ENCODE results near the gene NUDT16. TPM values are rescaled to one million over a fixed set of nuclear protein-coding genes. Genes with fewer than 3 reads are reported as not detected.

Gene NUDT16
- total and polyA plus RNA-seq, 2 donors (not counting 1 experiment from before 2014, with no cell fraction given) = 5.1 to 19.1 TPM

DNA sequence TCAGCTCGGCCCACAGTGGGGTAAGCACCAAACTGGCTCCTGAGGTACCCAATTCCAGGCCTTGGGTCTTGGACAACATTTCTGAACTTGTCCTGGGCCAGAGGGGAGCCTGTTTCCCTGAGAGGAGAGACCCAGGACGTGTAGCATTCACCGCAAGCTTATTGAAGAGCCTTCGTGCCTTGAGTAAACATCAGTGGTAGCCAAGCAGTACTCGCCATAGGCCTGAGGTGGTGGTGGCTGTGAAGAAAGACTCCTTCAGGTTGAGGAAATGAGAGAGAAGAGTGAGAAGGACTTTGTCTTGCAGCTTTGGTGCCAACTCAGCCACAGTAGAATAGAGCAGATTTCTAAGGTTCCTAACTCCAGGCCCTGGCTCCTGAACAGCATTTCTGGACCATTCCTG lies 50.2 kb downstream of the NUDT16 start:
- H3K9me3 Mint-ChIP-seq (ENCODE audit: insufficient read depth) = no peaks in the 10 kb centered on the region
- no peaks in the 10 kb centered on the region for H3K4me1 ChIP-seq (ENCODE audit: control insufficient read depth in 2 of 2, insufficient read depth in 2 of 2, low read length in 2 of 2)
- H3K4me1 Mint-ChIP-seq = no peaks in the 10 kb centered on the region
- H3K4me2 ChIP-seq (replicated peaks; ENCODE audit: low read depth, low read length, poor library complexity, severe bottlenecking) = no peak overlapping the region
- H3K27ac Mint-ChIP-seq = no peak overlapping the region
- ATAC-seq (ENCODE audit: low read depth) (no peak), DNase-seq (no peak)
- H3K79me2 ChIP-seq (ENCODE audit: control insufficient read depth, insufficient read depth, low read length) = no peaks in the 10 kb centered on the region
- H2AFZ ChIP-seq (ENCODE audit: insufficient read depth, low read depth, low read length, poor library complexity, severe bottlenecking) = no peak overlapping the region
- no peaks in the 10 kb centered on the region for H3K36me3 ChIP-seq (replicated peaks in 1 of 2; ENCODE audit: control extremely low read depth in 1 of 2, control insufficient read depth in 1 of 2, extremely low read depth in 1 of 2, insufficient read depth in 2 of 2, low read length in 1 of 2)
- H3K4me3 Mint-ChIP-seq = no peak overlapping the region
- intact Hi-C loops (cut with micrococcal nuclease) = no loop called here
- ChIA-PET POLR2A (no interaction called here), CTCF (no interaction called here)
- H3K27me3 ChIP-seq (replicated peaks in 1 of 4; ENCODE audit: control extremely low read depth in 1 of 4, control insufficient read depth in 3 of 4, insufficient read depth in 4 of 4, low read length in 3 of 4) = no peaks in the 10 kb centered on the region
- H3K27ac ChIP-seq (ENCODE audit: low read length in 2 of 2) = no peak overlapping the region
- H3K9ac ChIP-seq (ENCODE audit: low read length) = no peak overlapping the region
- H3K4me3 ChIP-seq (ENCODE audit: control extremely low read depth in 1 of 5, extremely low read depth in 1 of 5, insufficient read depth in 1 of 5, low read depth in 2 of 5, low read length in 4 of 5) = no peak overlapping the region
- no peak for TF ChIP-seq EZH2 (IDR thresholded peaks at IDR 0.05; ENCODE audit: borderline replicate concordance, insufficient read depth, low read depth, low read length, poor library complexity, severe bottlenecking)
- TF ChIP-seq, protein P1, sequence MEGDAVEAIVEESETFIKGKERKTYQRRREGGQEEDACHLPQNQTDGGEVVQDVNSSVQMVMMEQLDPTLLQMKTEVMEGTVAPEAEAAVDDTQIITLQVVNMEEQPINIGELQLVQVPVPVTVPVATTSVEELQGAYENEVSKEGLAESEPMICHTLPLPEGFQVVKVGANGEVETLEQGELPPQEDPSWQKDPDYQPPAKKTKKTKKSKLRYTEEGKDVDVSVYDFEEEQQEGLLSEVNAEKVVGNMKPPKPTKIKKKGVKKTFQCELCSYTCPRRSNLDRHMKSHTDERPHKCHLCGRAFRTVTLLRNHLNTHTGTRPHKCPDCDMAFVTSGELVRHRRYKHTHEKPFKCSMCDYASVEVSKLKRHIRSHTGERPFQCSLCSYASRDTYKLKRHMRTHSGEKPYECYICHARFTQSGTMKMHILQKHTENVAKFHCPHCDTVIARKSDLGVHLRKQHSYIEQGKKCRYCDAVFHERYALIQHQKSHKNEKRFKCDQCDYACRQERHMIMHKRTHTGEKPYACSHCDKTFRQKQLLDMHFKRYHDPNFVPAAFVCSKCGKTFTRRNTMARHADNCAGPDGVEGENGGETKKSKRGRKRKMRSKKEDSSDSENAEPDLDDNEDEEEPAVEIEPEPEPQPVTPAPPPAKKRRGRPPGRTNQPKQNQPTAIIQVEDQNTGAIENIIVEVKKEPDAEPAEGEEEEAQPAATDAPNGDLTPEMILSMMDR (IDR thresholded peaks at IDR 0.05) = no peak
- H4K20me1 ChIP-seq (ENCODE audit: control insufficient read depth, insufficient read depth, low read length, poor library complexity, severe bottlenecking) = no peaks in the 10 kb centered on the region
- H3K27me3 Mint-ChIP-seq = peaks cover 6% of the 10 kb centered on the region
- H3K9me3 ChIP-seq (ENCODE audit: control extremely low read depth in 1 of 3, control insufficient read depth in 2 of 3, insufficient read depth in 1 of 3, low read length in 2 of 3) = no peaks in the 10 kb centered on the region
- WGBS (ENCODE audit: insufficient coverage) = 87% methylated on average over 5 of the region's 5 CpGs

DNA sequence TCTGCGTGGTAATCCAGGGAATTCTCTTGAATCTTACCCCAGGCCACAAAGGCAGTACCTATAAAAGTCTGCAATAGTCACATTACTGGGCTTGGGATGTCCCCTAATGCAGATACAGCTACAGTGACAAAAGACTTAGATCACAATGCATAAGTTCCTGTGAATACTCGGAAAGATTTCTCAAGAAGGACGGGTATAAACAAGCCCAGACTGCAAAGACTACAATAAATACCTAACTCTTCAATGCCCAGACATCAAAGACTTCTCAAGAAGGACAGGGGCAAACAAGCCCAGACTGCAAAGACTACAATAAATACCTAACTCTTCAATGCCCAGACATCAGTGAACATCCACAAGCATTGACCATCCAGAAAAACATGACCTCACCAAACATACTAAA lies 50.9 kb downstream of the NUDT16 start:
- Mint-ChIP-seq H3K4me3 (no peak overlapping the region), H3K4me1 (no peaks in the 10 kb centered on the region), H3K27ac (no peak overlapping the region), H3K9me3 (ENCODE audit: insufficient read depth) (peaks cover 5% of the 10 kb centered on the region), H3K27me3 (peaks cover 13% of the 10 kb centered on the region)
- TF ChIP-seq EZH2 (IDR thresholded peaks at IDR 0.05; ENCODE audit: borderline replicate concordance, insufficient read depth, low read depth, low read length, poor library complexity, severe bottlenecking) = no peak
- TF ChIP-seq, protein P1 (IDR thresholded peaks at IDR 0.05) = no peak
- ATAC-seq (ENCODE audit: low read depth) (no peak), DNase-seq (no peak)
- CTCF ChIA-PET = no interaction called here
- no peak overlapping the region for H3K27ac ChIP-seq (ENCODE audit: low read length in 2 of 2)
- H3K4me3 ChIP-seq (ENCODE audit: control extremely low read depth in 1 of 5, extremely low read depth in 1 of 5, insufficient read depth in 1 of 5, low read depth in 2 of 5, low read length in 4 of 5) = no peak overlapping the region
- H3K4me2 ChIP-seq (replicated peaks; ENCODE audit: low read depth, low read length, poor library complexity, severe bottlenecking) = no peak overlapping the region
- no peaks in the 10 kb centered on the region for H4K20me1 ChIP-seq (ENCODE audit: control insufficient read depth, insufficient read depth, low read length, poor library complexity, severe bottlenecking)
- no peaks in the 10 kb centered on the region for H3K79me2 ChIP-seq (ENCODE audit: control insufficient read depth, insufficient read depth, low read length)
- H2AFZ ChIP-seq (ENCODE audit: insufficient read depth, low read depth, low read length, poor library complexity, severe bottlenecking) = no peak overlapping the region
- intact Hi-C loops (cut with micrococcal nuclease) = no loop called here
- 84% methylated on average over 3 of the region's 3 CpGs for WGBS (ENCODE audit: insufficient coverage)
- no peak overlapping the region for H3K9ac ChIP-seq (ENCODE audit: low read length)
- no peaks in the 10 kb centered on the region for H3K36me3 ChIP-seq (replicated peaks in 1 of 2; ENCODE audit: control extremely low read depth in 1 of 2, control insufficient read depth in 1 of 2, extremely low read depth in 1 of 2, insufficient read depth in 2 of 2, low read length in 1 of 2)
- POLR2A ChIA-PET = no interaction called here
- H3K27me3 ChIP-seq (replicated peaks in 1 of 4; ENCODE audit: control extremely low read depth in 1 of 4, control insufficient read depth in 3 of 4, insufficient read depth in 4 of 4, low read length in 3 of 4) = no peaks in the 10 kb centered on the region
- no peaks in the 10 kb centered on the region for H3K9me3 ChIP-seq (ENCODE audit: control extremely low read depth in 1 of 3, control insufficient read depth in 2 of 3, insufficient read depth in 1 of 3, low read length in 2 of 3)
- no peaks in the 10 kb centered on the region for H3K4me1 ChIP-seq (ENCODE audit: control insufficient read depth in 2 of 2, insufficient read depth in 2 of 2, low read length in 2 of 2)

All from B cell (primary cell).